A549 (cell line): ENCODE measurements around the gene TMC6.

ENCODE experiments used
- EHMT2 ChIP-seq: fragments of 200-600 bp; sonication (generic); IDR thresholded peaks from 2 replicates; pipeline ENCODE4 v1.6.1; 2016; ENCODE audit warnings: antibody characterized with exemption, low read depth, mild to moderate bottlenecking, moderate library complexity
- HOXB13 ChIP-seq: fragments of 250-450 bp; sonication (Bioruptor Pico); IDR thresholded peaks from 2 replicates; pipeline ENCODE4 v1.5.0; 2020; ENCODE audit warnings: low read depth, mild to moderate bottlenecking, moderate library complexity
- KDM1A ChIP-seq: fragments of 200-600 bp; sonication (generic); IDR thresholded peaks from 2 replicates; pipeline ENCODE4 v1.6.1; 2016; ENCODE audit warnings: low read depth, mild to moderate bottlenecking
- MAZ ChIP-seq: fragments of 150-350 bp; IDR thresholded peaks from 2 replicates; pipeline ENCODE4 v1.6.1; 2014; ENCODE audit warnings: antibody characterized with exemption, low read depth, low read length, borderline replicate concordance
- POLR2A ChIP-seq: IDR thresholded peaks from 2 replicates; pipeline ENCODE4 v1.6.1; 2012; ENCODE audit warnings: mild to moderate bottlenecking, low read length
- RAD21 ChIP-seq, 2 experiments: fragments of >200 bp in 1 of 2; sonication (Bioruptor Twin) in 1 of 2; formaldehyde crosslinking in 1 of 2; IDR thresholded peaks in 1 of 2; conservative IDR thresholded peaks in 1 of 2; 2 replicates in 1 of 2; 3 replicates in 1 of 2; pipeline ENCODE4 v1.6.1; 2012 to 2018; ENCODE audit warnings: inconsistent platforms in 1 of 2
- RCOR1 ChIP-seq: fragments of 150-350 bp; IDR thresholded peaks from 2 replicates; pipeline ENCODE4 v1.6.1; 2014; ENCODE audit warnings: antibody characterized with exemption, low read length, low read depth
- SMC3 ChIP-seq: fragments of >200 bp; sonication (Bioruptor Twin); formaldehyde crosslinking; IDR thresholded peaks from 3 replicates; pipeline ENCODE4 v1.6.1; 2018; ENCODE audit warnings: inconsistent platforms
- TF ChIP-seq, protein P1 (sequence below): fragments of >200 bp; sonication (Bioruptor Twin); formaldehyde crosslinking; IDR thresholded peaks from 3 replicates; pipeline ENCODE4 v1.5.1; 2016
- TF ChIP-seq, protein P2 (sequence below): fragments of 450-650 bp; IDR thresholded peaks from 2 replicates; pipeline ENCODE4 v1.6.1; 2014; ENCODE audit warnings: antibody characterized with exemption

DNA sequence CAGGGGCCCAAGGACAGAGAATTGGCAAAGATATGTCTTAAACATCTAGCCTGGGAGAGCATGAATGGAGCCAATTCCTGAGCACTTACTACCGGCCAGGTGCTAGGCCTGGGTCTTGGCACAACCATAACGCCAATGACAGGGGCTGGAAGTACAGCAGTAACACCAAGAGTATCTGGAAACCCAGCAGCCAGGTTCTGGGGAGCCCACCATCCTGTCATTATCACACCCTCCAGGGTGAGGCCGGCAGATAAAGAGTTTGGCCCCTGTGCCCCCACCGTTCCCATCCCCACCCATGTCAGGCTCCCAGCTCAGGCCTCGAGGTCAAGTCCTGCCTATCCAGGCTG is 1.5 kb upstream of the TMC6 start:
- TF ChIP-seq POLR2A (no peak), KDM1A (no peak), SMC3 (no peak), RAD21 (conservative IDR thresholded peaks at IDR 0.05 in 1 of 2, IDR thresholded peaks at IDR 0.05 in 1 of 2) (no peak), HOXB13 (CRISPR knock-in tag) (no peak), RCOR1 (no peak), MAZ (no peak), EHMT2 (no peak)
- TF ChIP-seq, protein P1, sequence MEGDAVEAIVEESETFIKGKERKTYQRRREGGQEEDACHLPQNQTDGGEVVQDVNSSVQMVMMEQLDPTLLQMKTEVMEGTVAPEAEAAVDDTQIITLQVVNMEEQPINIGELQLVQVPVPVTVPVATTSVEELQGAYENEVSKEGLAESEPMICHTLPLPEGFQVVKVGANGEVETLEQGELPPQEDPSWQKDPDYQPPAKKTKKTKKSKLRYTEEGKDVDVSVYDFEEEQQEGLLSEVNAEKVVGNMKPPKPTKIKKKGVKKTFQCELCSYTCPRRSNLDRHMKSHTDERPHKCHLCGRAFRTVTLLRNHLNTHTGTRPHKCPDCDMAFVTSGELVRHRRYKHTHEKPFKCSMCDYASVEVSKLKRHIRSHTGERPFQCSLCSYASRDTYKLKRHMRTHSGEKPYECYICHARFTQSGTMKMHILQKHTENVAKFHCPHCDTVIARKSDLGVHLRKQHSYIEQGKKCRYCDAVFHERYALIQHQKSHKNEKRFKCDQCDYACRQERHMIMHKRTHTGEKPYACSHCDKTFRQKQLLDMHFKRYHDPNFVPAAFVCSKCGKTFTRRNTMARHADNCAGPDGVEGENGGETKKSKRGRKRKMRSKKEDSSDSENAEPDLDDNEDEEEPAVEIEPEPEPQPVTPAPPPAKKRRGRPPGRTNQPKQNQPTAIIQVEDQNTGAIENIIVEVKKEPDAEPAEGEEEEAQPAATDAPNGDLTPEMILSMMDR = no peak
- TF ChIP-seq, protein P2, sequence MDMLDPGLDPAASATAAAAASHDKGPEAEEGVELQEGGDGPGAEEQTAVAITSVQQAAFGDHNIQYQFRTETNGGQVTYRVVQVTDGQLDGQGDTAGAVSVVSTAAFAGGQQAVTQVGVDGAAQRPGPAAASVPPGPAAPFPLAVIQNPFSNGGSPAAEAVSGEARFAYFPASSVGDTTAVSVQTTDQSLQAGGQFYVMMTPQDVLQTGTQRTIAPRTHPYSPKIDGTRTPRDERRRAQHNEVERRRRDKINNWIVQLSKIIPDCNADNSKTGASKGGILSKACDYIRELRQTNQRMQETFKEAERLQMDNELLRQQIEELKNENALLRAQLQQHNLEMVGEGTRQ = no peak
